Prostate gland (tissue), 2 donors: ENCODE data around the gene NF2. TPM values are rescaled to one million over a fixed set of nuclear protein-coding genes. Genes with fewer than 3 reads are reported as not detected.

Experiments used
- DNase-seq: peaks from one replicate; pipeline ENCODE4 v3.0.0-alpha.2; 2019; ENCODE audit warnings: low spot score
- H3K27ac ChIP-seq, 2 donors: fragments of 200-600 bp; sonication (generic); 2 replicates each; pipeline ENCODE4 v1.5.1; 2017 to 2019
- H3K27me3 ChIP-seq: fragments of 200-600 bp; sonication (generic); replicated peaks from 2 replicates; pipeline ENCODE4 v1.5.1; 2019; ENCODE audit not compliant: insufficient read depth
- H3K36me3 ChIP-seq, 2 donors: fragments of 200-600 bp; sonication (generic); 1 replicate in 1 of 2; 2 replicates in 1 of 2; pipeline versions ENCODE4 v1.5.1 to v1.8.1; 2017 to 2019
- H3K4me1 ChIP-seq: fragments of 200-600 bp; sonication (generic); replicated peaks from 2 replicates; pipeline ENCODE4 v1.5.1; 2019
- H3K4me3 ChIP-seq, 2 donors: fragments of 200-600 bp; sonication (generic); 2 replicates each; pipeline ENCODE4 v1.5.1; 2017 to 2019
- H3K9me3 ChIP-seq: fragments of 200-600 bp; sonication (generic); 2 replicates; pipeline ENCODE4 v1.5.1; 2017
- POLR2A ChIP-seq: fragments of 450-650 bp; IDR thresholded peaks from one replicate; pipeline ENCODE4 v1.6.1; 2016; ENCODE audit warnings: antibody characterized with exemption, mild to moderate bottlenecking
- POLR2AphosphoS5 ChIP-seq: sonication (generic); formaldehyde crosslinking; IDR thresholded peaks from one replicate; pipeline ENCODE4 v1.6.1; 2017; ENCODE audit warnings: antibody characterized with exemption
- WGBS: methylation state at CpG from one replicate; pipeline ENCODE4 v1.1.5; 2018; 5-methylcytosine and 5-hydroxymethylcytosine counted together
- intact Hi-C: fragments of 100-400 bp; cut with DNase I; formaldehyde crosslinking; loops from one replicate; pipeline ENCODE4 v1.14.2; 2022
- total RNA-seq, 2 donors: library from RNA; depleted of rRNA; stranded (reverse); fragments of >200 nt; gene quantifications; one replicate each; pipeline ENCODE4 v1.1.0, GENCODE V29; 2016
- TF ChIP-seq, protein P1 (sequence below), 4 experiments: fragments of 200-600 bp in 2 of 4; fragments of 450-650 bp in 2 of 4; sonication (generic) in 2 of 4; IDR thresholded peaks; 1 replicate in 3 of 4; 2 replicates in 1 of 4; pipeline ENCODE4 v1.5.1; 2016 to 2019; ENCODE audit warnings: antibody characterized with exemption in 4 of 4, mild to moderate bottlenecking in 2 of 4, moderate library complexity in 2 of 4

NF2 gene
- total RNA-seq, 2 donors from 2014 or later = 32.3 to 34.7 TPM

DNA sequence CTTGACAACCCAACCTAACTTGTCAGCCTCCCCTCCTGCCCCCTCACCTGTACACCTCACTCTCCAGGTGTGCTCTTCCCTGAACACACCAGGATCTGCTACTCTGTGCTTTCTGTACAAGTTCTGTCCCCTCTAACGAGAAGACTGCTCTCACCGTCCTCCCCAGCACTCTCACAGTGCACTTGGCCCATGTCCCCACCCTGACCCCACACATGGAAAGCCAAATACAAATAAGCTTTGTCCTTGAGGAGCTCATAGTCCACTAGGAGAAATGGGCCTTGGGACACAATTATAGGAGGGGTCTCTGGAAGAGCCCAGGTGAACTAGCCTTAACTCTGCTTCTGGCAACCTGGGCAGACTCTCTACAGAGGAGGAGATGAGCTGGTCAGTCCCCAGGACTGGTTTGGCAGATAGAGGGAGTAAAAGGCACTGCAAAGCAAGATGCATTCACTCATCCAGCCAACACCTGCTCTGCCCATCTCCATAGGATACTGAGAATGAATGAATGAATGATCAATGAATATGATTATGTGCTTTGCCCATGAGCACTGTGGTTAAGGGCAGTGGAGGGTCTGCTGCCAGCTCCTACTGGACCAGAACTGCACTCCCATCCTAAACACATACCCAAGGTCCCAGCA lies 32.4 kb upstream of the NF2 start:
- Histone ChIP-seq H3K9me3 (no peaks in the 10 kb centered on the region), H3K27ac (no peak overlapping the region), H3K27me3 (no peaks in the 10 kb centered on the region), H3K4me3 (no peak overlapping the region), H3K4me1 (no peaks in the 10 kb centered on the region), H3K36me3 (no peaks in the 10 kb centered on the region)
- no peak for DNase-seq
- 87% methylated on average over 2 of the region's 2 CpGs for WGBS
- intact Hi-C loops = no loop called here
- TF ChIP-seq, protein P1, sequence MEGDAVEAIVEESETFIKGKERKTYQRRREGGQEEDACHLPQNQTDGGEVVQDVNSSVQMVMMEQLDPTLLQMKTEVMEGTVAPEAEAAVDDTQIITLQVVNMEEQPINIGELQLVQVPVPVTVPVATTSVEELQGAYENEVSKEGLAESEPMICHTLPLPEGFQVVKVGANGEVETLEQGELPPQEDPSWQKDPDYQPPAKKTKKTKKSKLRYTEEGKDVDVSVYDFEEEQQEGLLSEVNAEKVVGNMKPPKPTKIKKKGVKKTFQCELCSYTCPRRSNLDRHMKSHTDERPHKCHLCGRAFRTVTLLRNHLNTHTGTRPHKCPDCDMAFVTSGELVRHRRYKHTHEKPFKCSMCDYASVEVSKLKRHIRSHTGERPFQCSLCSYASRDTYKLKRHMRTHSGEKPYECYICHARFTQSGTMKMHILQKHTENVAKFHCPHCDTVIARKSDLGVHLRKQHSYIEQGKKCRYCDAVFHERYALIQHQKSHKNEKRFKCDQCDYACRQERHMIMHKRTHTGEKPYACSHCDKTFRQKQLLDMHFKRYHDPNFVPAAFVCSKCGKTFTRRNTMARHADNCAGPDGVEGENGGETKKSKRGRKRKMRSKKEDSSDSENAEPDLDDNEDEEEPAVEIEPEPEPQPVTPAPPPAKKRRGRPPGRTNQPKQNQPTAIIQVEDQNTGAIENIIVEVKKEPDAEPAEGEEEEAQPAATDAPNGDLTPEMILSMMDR (IDR thresholded peaks at IDR 0.05) = no peak
- TF ChIP-seq POLR2A (no peak), POLR2AphosphoS5 (no peak)

DNA sequence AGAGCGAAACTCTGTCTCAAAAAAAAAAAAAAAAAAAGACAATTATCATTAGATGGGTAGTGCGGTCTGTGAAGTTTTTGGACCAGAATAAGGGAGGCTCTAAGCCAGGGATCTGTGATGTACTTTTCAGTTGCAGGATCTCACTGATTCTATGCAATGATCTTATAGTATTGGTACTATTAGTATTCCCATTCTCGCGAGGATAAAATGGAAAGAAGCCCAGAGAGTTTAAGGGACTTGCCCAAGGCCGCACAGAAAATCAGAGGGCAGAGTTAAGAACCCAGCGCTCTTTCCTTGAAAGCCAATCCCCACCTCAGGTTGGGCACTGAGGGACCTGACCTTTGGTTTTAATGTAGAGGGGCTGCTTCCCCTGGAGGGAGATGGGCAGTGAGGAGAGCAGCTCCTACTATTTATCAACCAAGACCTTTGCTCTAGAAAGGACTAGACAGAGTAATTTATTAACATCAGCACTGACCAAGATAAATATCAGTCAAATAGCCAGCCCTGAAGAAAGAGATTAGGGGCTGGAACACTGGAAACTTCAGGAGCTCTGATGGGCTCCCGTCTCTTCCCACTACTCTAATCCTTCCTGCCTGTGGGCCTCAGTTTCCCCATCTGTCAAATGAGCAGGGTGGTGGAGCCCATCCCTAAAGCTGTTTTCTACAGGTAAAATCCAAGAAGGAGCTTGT lies 28.5 kb upstream of the NF2 start:
- no peak overlapping the region for H3K27ac ChIP-seq
- H3K36me3 ChIP-seq = no peaks in the 10 kb centered on the region
- no peaks in the 10 kb centered on the region for H3K27me3 ChIP-seq
- no peak overlapping the region for H3K4me3 ChIP-seq
- WGBS = 94% methylated on average over 7 of the region's 7 CpGs
- intact Hi-C loops = no loop called here
- DNase-seq = no peak
- TF ChIP-seq POLR2AphosphoS5 (no peak), POLR2A (no peak)
- TF ChIP-seq, protein P1 (IDR thresholded peaks at IDR 0.05) = no peak
- H3K9me3 ChIP-seq = no peaks in the 10 kb centered on the region
- H3K4me1 ChIP-seq = no peaks in the 10 kb centered on the region

DNA sequence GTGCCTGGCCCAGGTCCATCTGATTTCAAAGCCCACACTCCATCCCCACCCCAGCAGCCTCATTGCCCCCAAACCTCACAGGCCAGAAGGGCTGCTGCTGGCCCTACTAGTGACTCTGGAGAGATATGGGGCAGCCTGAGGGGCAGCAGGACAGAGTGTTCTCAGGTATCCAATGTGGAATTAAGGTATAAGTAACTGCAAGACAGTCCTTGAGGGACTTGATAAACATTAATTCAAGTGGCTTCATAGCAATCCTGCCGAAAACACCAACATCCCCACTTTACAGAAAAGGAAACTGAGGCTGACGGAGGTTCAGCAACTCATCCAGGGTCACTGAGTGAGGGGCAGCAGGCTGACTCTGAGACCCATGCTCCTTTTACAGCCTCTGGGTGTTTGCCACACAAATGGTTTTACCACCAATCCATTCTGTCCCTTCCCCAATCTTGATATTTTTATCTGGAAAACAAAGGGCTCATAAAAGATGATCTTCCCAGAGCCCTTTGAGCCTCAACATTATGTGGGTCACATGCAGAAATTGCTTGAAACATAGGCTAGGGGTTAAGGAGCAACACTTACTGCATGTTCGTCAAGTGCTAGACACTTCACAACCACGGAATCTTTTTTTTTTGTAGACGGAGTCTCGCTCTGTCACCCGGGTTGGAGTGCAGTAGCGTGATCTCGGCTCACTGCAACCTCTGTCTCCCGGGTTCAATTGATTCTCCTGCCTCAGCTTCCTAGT lies 24.8 kb upstream of the NF2 start:
- no peak for TF ChIP-seq POLR2AphosphoS5
- TF ChIP-seq, protein P1 (IDR thresholded peaks at IDR 0.05) = no peak
- TF ChIP-seq POLR2A = no peak
- Histone ChIP-seq H3K9me3 (no peaks in the 10 kb centered on the region), H3K36me3 (no peaks in the 10 kb centered on the region), H3K4me1 (no peaks in the 10 kb centered on the region), H3K4me3 (no peak overlapping the region), H3K27ac (no peak overlapping the region), H3K27me3 (no peaks in the 10 kb centered on the region)
- 80% methylated on average over 10 of the region's 10 CpGs for WGBS
- intact Hi-C loops = no loop called here
- no peak for DNase-seq

DNA sequence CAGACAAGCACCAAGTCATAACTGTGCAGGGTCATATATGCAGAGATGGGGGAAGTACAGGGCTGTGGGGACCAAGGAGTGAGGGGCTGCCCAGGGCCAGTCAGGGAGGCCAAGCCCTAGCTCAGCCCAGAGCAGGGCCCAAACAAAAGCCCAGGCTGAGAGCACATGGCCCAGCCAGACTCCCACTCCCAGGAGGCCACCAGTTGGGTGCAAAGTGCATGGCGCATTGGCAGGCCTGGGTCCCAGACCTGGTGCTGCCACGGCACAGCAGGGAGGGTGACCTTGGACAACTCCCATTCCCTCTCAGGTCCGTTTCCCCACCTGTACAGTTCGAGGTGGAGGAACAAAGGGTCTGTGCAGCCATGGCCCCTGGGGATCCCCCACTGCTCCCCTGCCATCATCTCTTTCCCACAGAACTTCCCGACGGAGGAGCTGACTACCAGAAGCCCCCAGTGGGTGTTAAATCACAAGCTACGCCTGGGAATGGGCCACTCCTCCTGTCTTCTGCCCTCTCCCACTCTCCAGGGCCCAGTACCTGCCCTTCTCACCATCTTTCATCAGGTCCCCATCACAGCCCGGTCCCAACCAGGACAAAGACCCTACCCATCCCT lies 23.1 kb upstream of the NF2 start:
- 29% methylated on average over 8 of the region's 8 CpGs for WGBS
- no peaks in the 10 kb centered on the region for H3K27me3 ChIP-seq
- intact Hi-C loops = no loop called here
- no peaks in the 10 kb centered on the region for H3K36me3 ChIP-seq
- no peaks in the 10 kb centered on the region for H3K9me3 ChIP-seq
- H3K27ac ChIP-seq = peak overlapping the region; percentile 65 to 67
- peak overlapping the region; percentile 48 to 57 for H3K4me3 ChIP-seq
- no peak for DNase-seq
- TF ChIP-seq POLR2A = no peak
- no peak for TF ChIP-seq POLR2AphosphoS5
- TF ChIP-seq, protein P1 (IDR thresholded peaks at IDR 0.05) = no peak
- no peaks in the 10 kb centered on the region for H3K4me1 ChIP-seq
